IMR-90 (cell line): ENCODE measurements around the gene RNF19B. TPM values are rescaled to one million over a fixed set of nuclear protein-coding genes. Genes with fewer than 3 reads are reported as not detected.

Source experiments
- ATAC-seq: fragments of 200-7000 bp; cut with Tn5 transposase; 2 replicates; pipeline ENCODE4 v1.9.1; 2020; ENCODE audit warnings: low read depth, mild to moderate bottlenecking, moderate library complexity
- BruUV-seq: library from RNA; stranded (reverse); fragments of 400-500 nt; replicated peaks from 2 replicates; lab custom pipeline; 2021; lab: Mats Ljungman, UMichigan
- CTCF ChIA-PET: fragments of 300-600 bp; formaldehyde crosslinking; extraction: SDS; loops from one replicate; lab custom pipeline; 2021; ENCODE audit warnings: antibody characterized with exemption; lab: Yijun Ruan, JAX
- POLR2A ChIA-PET: fragments of 300-600 bp; sonication (Branson Sonifier 250); formaldehyde crosslinking; loops from one replicate; lab custom pipeline; 2022; ENCODE audit warnings: antibody characterized with exemption; ENCODE audit not compliant: unreplicated experiment; lab: Charles Lee
- DNase-seq: peaks from one replicate; pipeline ENCODE4 v3.0.0; 2013
- H2AFZ ChIP-seq: replicated peaks from 2 replicates; pipeline ENCODE3; 2013; ENCODE audit warnings: low read length, mild to moderate bottlenecking; ENCODE audit not compliant: poor library complexity
- H2AK5ac ChIP-seq: 2 replicates; pipeline ENCODE4 v1.6.1; 2013; ENCODE audit warnings: low read depth, low read length, inconsistent platforms
- H2AK9ac ChIP-seq: replicated peaks from 2 replicates; pipeline ENCODE3; 2013; ENCODE audit warnings: mild to moderate bottlenecking, low read depth, low read length, moderate library complexity; ENCODE audit not compliant: poor library complexity
- H2BK120ac ChIP-seq: 2 replicates; pipeline ENCODE4 v1.6.1; 2013; ENCODE audit warnings: low read depth, low read length, inconsistent platforms
- H2BK15ac ChIP-seq: 3 replicates; pipeline ENCODE4 v1.6.1; 2013; ENCODE audit warnings: low read depth, low read length, inconsistent platforms
- H2BK20ac ChIP-seq: 2 replicates; pipeline ENCODE4 v1.6.1; 2013; ENCODE audit warnings: low read depth, mild to moderate bottlenecking, inconsistent platforms, low read length, moderate library complexity
- H2BK5ac ChIP-seq: 2 replicates; pipeline ENCODE4 v1.6.1; 2013; ENCODE audit warnings: mild to moderate bottlenecking, low read depth, low read length, inconsistent platforms; ENCODE audit not compliant: poor library complexity, severe bottlenecking
- H3K14ac ChIP-seq: replicated peaks from 2 replicates; pipeline ENCODE4 v1.6.1; 2013; ENCODE audit warnings: low read depth, low read length, inconsistent platforms
- H3K18ac ChIP-seq: 2 replicates; pipeline ENCODE4 v1.6.1; 2013; ENCODE audit warnings: low read depth, low read length, control low read depth
- H3K23ac ChIP-seq: 2 replicates; pipeline ENCODE4 v1.6.1; 2013; ENCODE audit warnings: low read depth, low read length, inconsistent platforms
- H3K27ac ChIP-seq: 2 replicates; pipeline ENCODE4 v1.5.1; 2013; ENCODE audit warnings: mild to moderate bottlenecking, control low read depth, low read length; ENCODE audit not compliant: insufficient read depth
- H3K27me3 ChIP-seq: 2 replicates; pipeline ENCODE4 v1.6.1; 2013; ENCODE audit warnings: low read length; ENCODE audit not compliant: control insufficient read depth, insufficient read depth
- H3K36me3 ChIP-seq: 2 replicates; pipeline ENCODE4 v1.6.1; 2013; ENCODE audit warnings: low read length, mixed read lengths; ENCODE audit not compliant: control insufficient read depth, insufficient read depth
- H3K4ac ChIP-seq: 2 replicates; pipeline ENCODE4 v1.6.1; 2013; ENCODE audit warnings: low read depth, low read length, inconsistent platforms
- H3K4me1 ChIP-seq: 2 replicates; pipeline ENCODE4 v1.6.1; 2013; ENCODE audit warnings: low read length, mixed read lengths; ENCODE audit not compliant: control insufficient read depth, insufficient read depth
- H3K4me2 ChIP-seq: 2 replicates; pipeline ENCODE4 v1.6.1; 2013; ENCODE audit warnings: low read depth, mild to moderate bottlenecking, control low read depth, low read length, moderate library complexity
- H3K4me3 ChIP-seq: 2 replicates; pipeline ENCODE4 v1.5.1; 2013; ENCODE audit warnings: low read depth, mild to moderate bottlenecking, control low read depth, low read length, moderate library complexity; ENCODE audit not compliant: insufficient read depth
- H3K56ac ChIP-seq: 2 replicates; pipeline ENCODE4 v1.6.1; 2013; ENCODE audit warnings: low read length, inconsistent platforms; ENCODE audit not compliant: insufficient read depth; ENCODE audit errors: extremely low read depth
- H3K79me1 ChIP-seq, 2 experiments: 2 replicates each; pipeline ENCODE4 v1.6.1; 2013; ENCODE audit warnings: low read length in 2 of 2, inconsistent platforms in 1 of 2, low read depth in 1 of 2
- H3K9ac ChIP-seq: 2 replicates; pipeline ENCODE4 v1.6.1; 2013; ENCODE audit warnings: low read depth, low read length, control low read depth
- H3K9me1 ChIP-seq: 2 replicates; pipeline ENCODE4 v1.6.1; 2013; ENCODE audit warnings: low read length, inconsistent platforms; ENCODE audit not compliant: insufficient read depth
- H3K9me3 ChIP-seq: 2 replicates; pipeline ENCODE4 v1.6.1; 2013; ENCODE audit warnings: low read length; ENCODE audit not compliant: control insufficient read depth, insufficient read depth
- H4K20me1 ChIP-seq: 2 replicates; pipeline ENCODE4 v1.6.1; 2013; ENCODE audit warnings: low read length, inconsistent platforms; ENCODE audit not compliant: insufficient read depth
- H4K5ac ChIP-seq: 2 replicates; pipeline ENCODE4 v1.6.1; 2013; ENCODE audit warnings: mild to moderate bottlenecking, low read depth, low read length, control low read depth
- H4K8ac ChIP-seq, 2 experiments: 2 replicates each; pipeline ENCODE4 v1.6.1; 2013; ENCODE audit warnings: low read depth in 2 of 2, low read length in 2 of 2, control low read depth in 1 of 2, inconsistent platforms in 1 of 2
- H4K91ac ChIP-seq: 2 replicates; pipeline ENCODE4 v1.6.1; 2013; ENCODE audit warnings: low read depth, low read length, inconsistent platforms; ENCODE audit not compliant: insufficient read depth
- BHLHE40 ChIP-seq: fragments of 150-350 bp; IDR thresholded peaks from 2 replicates; pipeline ENCODE4 v1.6.1; 2016; ENCODE audit warnings: mild to moderate bottlenecking, low read depth, low read length
- CEBPB ChIP-seq: IDR thresholded peaks from 2 replicates; pipeline ENCODE4 v1.6.1; 2012; ENCODE audit warnings: low read depth, low read length, improper control_type of control experiment
- CHD1 ChIP-seq: IDR thresholded peaks from 2 replicates; pipeline ENCODE4 v1.6.1; 2012; ENCODE audit warnings: low read depth, low read length, improper control_type of control experiment
- ELK1 ChIP-seq: fragments of 150-350 bp; IDR thresholded peaks from 2 replicates; pipeline ENCODE4 v1.6.1; 2016; ENCODE audit warnings: low read depth, mild to moderate bottlenecking, low read length, moderate library complexity, borderline replicate concordance
- FOS ChIP-seq: fragments of 150-350 bp; IDR thresholded peaks from 2 replicates; pipeline ENCODE4 v1.6.1; 2016; ENCODE audit warnings: low read depth, low read length
- MAFK ChIP-seq: IDR thresholded peaks from 2 replicates; pipeline ENCODE4 v1.6.1; 2012; ENCODE audit warnings: low read depth, low read length, improper control_type of control experiment
- MAZ ChIP-seq: IDR thresholded peaks from 2 replicates; pipeline ENCODE4 v1.6.1; 2012; ENCODE audit warnings: low read depth, mild to moderate bottlenecking, low read length, improper control_type of control experiment, moderate library complexity, borderline replicate concordance
- MXI1 ChIP-seq: IDR thresholded peaks from 2 replicates; pipeline ENCODE4 v1.6.1; 2012; ENCODE audit warnings: low read depth, mild to moderate bottlenecking, low read length, moderate library complexity, borderline replicate concordance
- NFE2L2 ChIP-seq: fragments of 150-350 bp; IDR thresholded peaks from 2 replicates; pipeline ENCODE4 v1.6.1; 2016; ENCODE audit warnings: low read depth, mild to moderate bottlenecking, low read length
- POLR2A ChIP-seq: IDR thresholded peaks from 2 replicates; pipeline ENCODE4 v1.6.1; 2012; ENCODE audit warnings: mild to moderate bottlenecking, low read depth, low read length
- RAD21 ChIP-seq: IDR thresholded peaks from 2 replicates; pipeline ENCODE4 v1.6.1; 2012; ENCODE audit warnings: low read length, improper control_type of control experiment
- RCOR1 ChIP-seq: IDR thresholded peaks from 2 replicates; pipeline ENCODE4 v1.6.1; 2012; ENCODE audit warnings: mild to moderate bottlenecking, low read length, improper control_type of control experiment; ENCODE audit not compliant: insufficient replicate concordance
- RFX5 ChIP-seq: IDR thresholded peaks from 2 replicates; pipeline ENCODE4 v1.8.0; 2012; ENCODE audit warnings: low read depth, mild to moderate bottlenecking, low read length, moderate library complexity
- SMC3 ChIP-seq: fragments of 150-350 bp; IDR thresholded peaks from 2 replicates; pipeline ENCODE4 v1.6.1; 2016; ENCODE audit warnings: low read depth, mild to moderate bottlenecking, antibody characterized with exemption, low read length, moderate library complexity
- WGBS, 2 experiments: methylation state at CpG; one replicate each; pipeline versions ENCODE4 v1.1.5 to v1.1.7; 2013; ENCODE audit warnings: missing lambda C conversion rate in 2 of 2; ENCODE audit not compliant: insufficient read length in 1 of 2; ENCODE audit errors: extremely low coverage in 2 of 2; 5-methylcytosine and 5-hydroxymethylcytosine counted together
- dilution Hi-C: fragments of 300-500 bp; cut with HindIII; formaldehyde crosslinking; loops from one replicate; pipeline ENCODE4 v1.14.3; 2018; ENCODE audit warnings: low sequenced_read_pairs; ENCODE audit not compliant: unreplicated experiment
- in situ Hi-C: fragments of 300-500 bp; cut with MboI; formaldehyde crosslinking; loops from 3 replicates; pipeline ENCODE4 v1.14.3; 2019; ENCODE audit warnings: low sequenced_read_pairs, inconsistent platforms, mixed read lengths
- intact Hi-C: fragments of 100-400 bp; cut with micrococcal nuclease; formaldehyde crosslinking; loops from 2 replicates; pipeline ENCODE4 v1.10.0; 2022
- polyA plus RNA-seq, 3 experiments: library from polyadenylated mRNA; depleted of rRNA; stranded (reverse); fragments of >200 nt; gene quantifications; 2 replicates each; pipeline ENCODE4 v1.2.3, GENCODE V29; 2012; ENCODE audit warnings: low replicate concordance in 1 of 3
- total RNA-seq: library from RNA; depleted of rRNA; stranded (reverse); fragments of >200 nt; gene quantifications from 2 replicates; pipeline ENCODE4 v1.2.3, GENCODE V29; 2012
- TF ChIP-seq, protein P1 (sequence below): conservative IDR thresholded peaks from 2 replicates; pipeline ENCODE4 v1.5.1; 2012; ENCODE audit warnings: mild to moderate bottlenecking, low read depth, low read length, improper control_type of control experiment
- TF ChIP-seq, protein P2 (sequence below): fragments of 150-350 bp; IDR thresholded peaks from 2 replicates; pipeline ENCODE4 v1.6.1; 2017; ENCODE audit warnings: mild to moderate bottlenecking, antibody characterized with exemption, low read length, low read depth

RNF19B gene
- total and polyA plus RNA-seq, 2 of the 4 experiments (the other 2 are of a cell fraction), result 10.0 to 11.6 TPM

GRCh38 chr1:32998997-32999396 lies 34.4 kb upstream of the RNF19B start:
- no peak overlapping the region; a peak in 1 of 4 replicates for H4K8ac ChIP-seq
- H3K14ac ChIP-seq, result peak overlapping the region; percentile 9; the same call in 1 of the 2 replicates
- in situ Hi-C loops, result no loop called here
- no peaks in the 10 kb centered on the region for H3K36me3 ChIP-seq
- no peaks in the 10 kb centered on the region for H4K20me1 ChIP-seq
- no peak overlapping the region for H3K9ac ChIP-seq
- peak overlapping the region; percentile 16; the same call in 1 of the 2 replicates for H3K4ac ChIP-seq
- H2AK5ac ChIP-seq, result no peak overlapping the region
- intact Hi-C loops, result no loop called here
- H4K5ac ChIP-seq, result no peak overlapping the region
- no peak overlapping the region for H3K18ac ChIP-seq
- H2AFZ ChIP-seq, result no peak overlapping the region
- dilution Hi-C loops, result no loop called here
- no peaks in the 10 kb centered on the region for H3K9me3 ChIP-seq
- DNase-seq (no peak), ATAC-seq (no peak)
- no peak overlapping the region for H3K4me3 ChIP-seq
- H2BK120ac ChIP-seq, result no peak overlapping the region
- H3K79me1 ChIP-seq, result peaks cover 0 to 15% of the 10 kb centered on the region in 2 experiments; a peak in 2 of 4 replicates
- CTCF ChIA-PET, result no interaction called here
- peaks cover 19% of the 10 kb centered on the region for H3K4me1 ChIP-seq
- H3K23ac ChIP-seq, result no peak overlapping the region
- H3K27ac ChIP-seq, result no peak overlapping the region
- peaks cover 28% of the 10 kb centered on the region for H3K9me1 ChIP-seq
- H2BK20ac ChIP-seq, result no peak overlapping the region
- H2BK5ac ChIP-seq, result no peak overlapping the region
- TF ChIP-seq RAD21, result no peak
- TF ChIP-seq CHD1, result no peak
- no peak for TF ChIP-seq SMC3
- TF ChIP-seq, protein P1, sequence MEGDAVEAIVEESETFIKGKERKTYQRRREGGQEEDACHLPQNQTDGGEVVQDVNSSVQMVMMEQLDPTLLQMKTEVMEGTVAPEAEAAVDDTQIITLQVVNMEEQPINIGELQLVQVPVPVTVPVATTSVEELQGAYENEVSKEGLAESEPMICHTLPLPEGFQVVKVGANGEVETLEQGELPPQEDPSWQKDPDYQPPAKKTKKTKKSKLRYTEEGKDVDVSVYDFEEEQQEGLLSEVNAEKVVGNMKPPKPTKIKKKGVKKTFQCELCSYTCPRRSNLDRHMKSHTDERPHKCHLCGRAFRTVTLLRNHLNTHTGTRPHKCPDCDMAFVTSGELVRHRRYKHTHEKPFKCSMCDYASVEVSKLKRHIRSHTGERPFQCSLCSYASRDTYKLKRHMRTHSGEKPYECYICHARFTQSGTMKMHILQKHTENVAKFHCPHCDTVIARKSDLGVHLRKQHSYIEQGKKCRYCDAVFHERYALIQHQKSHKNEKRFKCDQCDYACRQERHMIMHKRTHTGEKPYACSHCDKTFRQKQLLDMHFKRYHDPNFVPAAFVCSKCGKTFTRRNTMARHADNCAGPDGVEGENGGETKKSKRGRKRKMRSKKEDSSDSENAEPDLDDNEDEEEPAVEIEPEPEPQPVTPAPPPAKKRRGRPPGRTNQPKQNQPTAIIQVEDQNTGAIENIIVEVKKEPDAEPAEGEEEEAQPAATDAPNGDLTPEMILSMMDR, result no peak
- TF ChIP-seq FOS, result no peak
- no peak for TF ChIP-seq BHLHE40
- TF ChIP-seq MAZ, result no peak
- TF ChIP-seq CEBPB, result no peak
- TF ChIP-seq, protein P2, sequence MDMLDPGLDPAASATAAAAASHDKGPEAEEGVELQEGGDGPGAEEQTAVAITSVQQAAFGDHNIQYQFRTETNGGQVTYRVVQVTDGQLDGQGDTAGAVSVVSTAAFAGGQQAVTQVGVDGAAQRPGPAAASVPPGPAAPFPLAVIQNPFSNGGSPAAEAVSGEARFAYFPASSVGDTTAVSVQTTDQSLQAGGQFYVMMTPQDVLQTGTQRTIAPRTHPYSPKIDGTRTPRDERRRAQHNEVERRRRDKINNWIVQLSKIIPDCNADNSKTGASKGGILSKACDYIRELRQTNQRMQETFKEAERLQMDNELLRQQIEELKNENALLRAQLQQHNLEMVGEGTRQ, result no peak
- TF ChIP-seq RCOR1, result no peak
- TF ChIP-seq ELK1, result no peak
- TF ChIP-seq MXI1, result no peak
- TF ChIP-seq MAFK, result no peak
- no peak for TF ChIP-seq RFX5
- TF ChIP-seq POLR2A, result no peak
- no peak for TF ChIP-seq NFE2L2
- no peak overlapping the region for H4K91ac ChIP-seq
- WGBS, 2 experiments, result 52% methylated on average over 4 of the region's 4 CpGs; no CpG with 5 or more reads in 1 of the 2 experiments
- H3K56ac ChIP-seq, result no peak overlapping the region
- no peaks in the 10 kb centered on the region for H3K27me3 ChIP-seq
- BruUV-seq, result no TSS peak
- no peak overlapping the region for H2BK15ac ChIP-seq
- POLR2A ChIA-PET, result no interaction called here
- no peak overlapping the region for H2AK9ac ChIP-seq
- H3K4me2 ChIP-seq, result no peak overlapping the region
